Eye (tissue), 1 donor: ENCODE measurements around the gene ARID5A.

ENCODE experiments used
- DNase-seq: peaks from one replicate; pipeline ENCODE4 v3.0.0-alpha.2; 2015

ARID5A gene

DNA sequence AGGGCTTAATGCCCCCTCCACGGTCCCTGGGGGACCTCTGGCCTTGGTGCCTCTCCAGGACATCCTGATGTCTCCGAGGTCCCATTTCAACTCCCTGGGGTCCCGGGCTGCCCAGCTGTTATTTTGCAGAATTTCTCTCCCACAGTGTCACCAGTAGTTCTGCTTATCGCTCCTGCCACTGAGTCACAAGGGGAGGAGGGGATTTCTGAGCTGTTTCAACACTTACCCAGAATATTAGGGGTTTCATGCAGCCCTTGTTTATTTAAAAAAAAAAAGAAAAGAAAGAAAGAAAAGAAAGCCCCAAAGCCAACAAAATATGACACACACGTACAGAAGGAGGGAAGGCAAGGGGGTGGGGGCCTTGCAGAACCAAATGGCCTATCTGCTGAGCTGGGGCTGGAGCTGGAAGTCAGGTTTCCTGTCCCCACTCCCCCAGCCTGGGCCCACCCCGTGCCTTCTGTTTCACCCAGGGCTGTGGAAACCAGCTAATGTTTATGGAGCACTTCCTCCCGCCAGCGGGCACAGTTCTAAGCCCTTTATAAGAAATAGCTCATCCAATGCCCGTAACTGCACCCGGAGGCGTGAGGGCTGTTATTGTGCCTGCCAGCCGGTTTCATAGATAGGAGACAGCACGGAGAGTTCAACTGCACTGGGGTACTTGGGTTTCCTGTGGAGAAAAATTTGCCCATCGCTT, 8.4 kb upstream of the ARID5A start:
- DNase-seq: peak; percentile 19

DNA sequence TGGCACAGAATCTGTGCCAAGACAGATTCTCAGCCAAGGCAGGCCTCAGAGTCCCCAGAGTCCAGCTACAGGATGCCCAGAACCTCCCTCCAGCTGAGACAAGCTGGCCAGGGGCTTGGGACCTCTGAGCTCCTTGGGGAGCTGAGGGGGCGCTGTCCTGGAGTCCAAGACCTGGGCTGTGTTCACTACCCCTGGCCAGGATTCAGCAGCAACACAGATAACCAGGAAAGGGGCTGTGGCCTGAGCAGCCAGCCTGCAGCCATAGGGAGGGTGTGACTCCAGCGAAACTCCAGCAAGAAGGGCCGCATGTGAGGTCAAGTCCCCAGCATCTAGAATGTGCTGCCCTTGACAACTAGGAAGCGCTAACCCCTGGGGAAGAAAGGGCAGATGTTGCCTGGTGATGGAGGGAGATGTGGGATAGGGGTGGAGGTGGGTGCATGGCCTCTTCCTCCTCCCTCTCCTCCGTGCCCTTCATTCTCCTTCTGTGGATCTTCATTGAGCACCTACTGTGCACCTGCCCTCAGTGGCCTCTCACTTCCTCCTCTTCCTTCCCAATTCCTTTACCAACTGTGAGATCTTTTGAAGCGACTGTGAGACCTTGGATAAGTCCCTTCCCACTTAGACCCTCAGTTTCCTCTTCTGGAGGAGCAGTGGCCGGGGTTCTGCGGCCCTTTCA, 7.7 kb upstream of the ARID5A start:
- DNase-seq: no peak

DNA sequence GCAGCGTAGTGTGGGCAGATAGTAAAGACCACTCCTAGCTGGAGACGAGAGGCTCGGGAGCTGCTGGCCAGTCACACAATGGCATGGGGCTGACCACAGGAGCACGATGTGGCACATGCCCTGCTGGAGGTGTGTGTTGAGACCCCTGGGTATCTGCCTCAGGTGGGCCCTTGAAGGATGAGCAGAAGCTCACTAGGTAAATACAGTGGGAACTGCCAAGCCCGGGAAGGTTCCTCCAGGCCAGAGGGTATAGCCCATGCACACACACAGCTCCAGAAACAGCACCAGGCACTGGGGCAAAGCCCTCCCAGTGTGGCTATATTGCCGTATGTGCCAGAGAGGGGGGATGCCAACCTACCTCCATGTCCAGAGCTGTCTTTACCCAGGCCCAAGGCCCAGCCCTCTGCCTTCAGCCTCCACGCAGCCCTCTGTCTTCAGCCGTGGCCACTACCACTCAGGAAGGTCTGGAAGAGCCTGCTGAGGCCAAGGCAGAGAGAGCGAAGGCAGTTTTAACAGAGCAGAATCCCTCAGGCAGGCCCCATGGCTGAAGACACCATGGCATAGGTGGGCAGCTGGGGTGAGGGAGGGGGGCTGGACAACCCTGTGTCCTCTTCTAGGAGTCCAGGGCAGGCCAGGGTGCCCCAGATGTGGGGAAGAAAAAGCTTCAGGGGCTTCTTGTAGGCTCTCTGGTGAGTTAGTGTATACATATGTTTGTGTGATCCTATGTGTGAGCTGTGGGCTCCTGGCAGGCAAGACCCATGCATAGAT, 7.0 kb upstream of the ARID5A start:
- no peak for DNase-seq

DNA sequence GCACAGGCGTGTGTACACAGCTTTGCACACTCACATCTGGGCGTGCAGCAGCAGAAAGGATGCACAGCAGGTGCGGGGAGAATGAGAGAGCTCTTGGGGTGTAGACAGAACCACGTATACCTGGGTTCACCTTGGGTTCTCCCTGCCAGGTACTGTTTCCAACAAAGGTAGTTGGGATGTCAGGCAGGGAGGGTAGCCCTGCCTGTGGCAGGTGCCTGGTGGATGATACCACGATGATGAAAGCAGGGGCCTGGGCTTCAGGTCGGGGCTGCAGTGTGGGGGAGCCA, 6.5 kb upstream of the ARID5A start:
- DNase-seq: no peak

DNA sequence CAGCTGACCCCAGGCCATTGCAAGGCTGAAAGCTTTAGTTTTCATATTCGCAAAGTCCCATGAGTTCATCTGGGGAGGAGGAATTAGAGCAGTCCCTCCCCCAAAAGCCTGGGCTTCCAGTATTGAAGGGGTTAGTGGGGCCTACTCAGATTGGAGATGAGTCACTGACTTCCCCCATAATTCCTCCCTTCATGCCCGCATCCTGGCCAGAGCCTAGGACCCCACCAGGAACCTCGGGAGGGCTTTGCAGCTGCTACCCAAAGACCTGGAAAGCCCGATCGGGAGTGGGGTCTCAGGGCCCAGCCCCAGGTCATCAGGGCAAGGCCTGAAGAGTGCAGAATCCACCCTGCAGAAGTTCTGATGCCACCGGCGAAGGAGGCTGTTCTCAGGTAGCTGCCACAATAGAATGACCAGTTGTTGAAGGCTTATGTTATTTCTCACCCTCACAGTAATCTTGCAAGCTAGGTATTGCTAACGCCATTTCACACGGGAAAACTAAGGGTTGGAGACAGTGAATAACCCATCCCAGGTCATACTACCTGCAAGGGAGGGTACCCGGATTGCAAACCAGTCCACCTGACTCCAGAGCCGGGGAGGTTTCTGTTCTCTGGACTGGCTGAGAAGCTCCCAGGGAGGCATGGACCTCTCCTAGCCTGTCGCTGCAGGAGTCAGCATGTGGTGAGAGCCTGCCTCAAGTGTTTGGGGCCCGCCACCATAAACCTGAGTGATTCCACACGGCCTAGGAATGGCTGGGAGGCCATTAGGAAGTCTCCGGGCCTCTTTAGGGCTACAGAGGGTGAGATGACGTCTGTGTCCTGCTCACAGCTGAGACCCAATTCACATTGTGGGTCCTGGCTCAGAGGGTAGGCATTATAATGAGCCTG, 5.8 kb upstream of the ARID5A start:
- no peak for DNase-seq

DNA sequence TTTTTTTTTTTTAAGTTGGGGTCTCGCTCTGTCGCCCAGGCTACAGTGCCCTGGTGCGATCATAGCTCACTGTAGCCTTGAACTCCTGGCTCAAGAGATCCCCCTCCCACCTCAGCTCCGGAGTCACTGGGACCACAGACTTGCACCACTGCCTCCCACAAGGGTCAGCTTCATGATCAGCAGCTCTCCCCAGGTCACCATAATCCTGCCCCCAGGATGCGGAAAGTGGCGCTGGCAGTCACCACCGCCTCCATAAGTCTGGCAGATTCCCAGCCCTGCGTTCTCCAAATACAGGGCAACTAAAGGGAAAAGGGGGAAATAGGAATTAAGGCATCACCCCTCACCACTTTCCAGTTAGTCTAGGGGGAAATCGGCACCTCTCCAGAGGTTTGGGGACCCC, 5.2 kb upstream of the ARID5A start:
- no peak for DNase-seq

DNA sequence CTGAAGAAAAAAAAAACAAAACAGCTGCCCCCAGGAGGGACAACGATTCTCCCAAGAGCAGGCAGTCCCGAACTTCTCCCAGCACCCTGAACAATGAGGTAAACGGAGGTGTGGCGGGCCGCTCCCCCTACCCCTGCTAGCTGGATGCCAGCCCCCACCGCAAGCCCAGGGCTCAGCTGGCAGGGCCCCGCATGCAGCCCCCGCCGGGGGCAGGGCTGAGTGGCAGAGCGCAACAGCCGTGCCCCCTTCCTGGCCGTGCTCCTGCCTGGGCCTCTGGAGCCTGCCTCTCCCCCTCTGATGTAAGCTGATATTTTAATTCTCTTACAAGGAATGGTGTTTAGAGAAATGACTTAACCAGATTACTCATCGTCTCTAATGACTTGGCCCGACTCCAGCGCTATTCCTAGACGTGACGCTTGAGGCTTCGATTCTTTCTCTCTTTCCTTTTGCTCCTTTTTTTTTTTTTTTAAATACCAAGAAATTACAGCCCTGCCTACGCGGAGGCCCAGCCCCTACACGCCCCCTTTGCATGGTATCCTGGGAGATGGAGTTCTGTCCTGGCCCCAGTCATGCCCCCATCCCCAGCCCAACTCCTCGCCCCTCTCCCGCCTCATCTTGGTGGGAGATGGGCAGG, 4.6 kb upstream of the ARID5A start:
- peak; percentile 97 for DNase-seq

DNA sequence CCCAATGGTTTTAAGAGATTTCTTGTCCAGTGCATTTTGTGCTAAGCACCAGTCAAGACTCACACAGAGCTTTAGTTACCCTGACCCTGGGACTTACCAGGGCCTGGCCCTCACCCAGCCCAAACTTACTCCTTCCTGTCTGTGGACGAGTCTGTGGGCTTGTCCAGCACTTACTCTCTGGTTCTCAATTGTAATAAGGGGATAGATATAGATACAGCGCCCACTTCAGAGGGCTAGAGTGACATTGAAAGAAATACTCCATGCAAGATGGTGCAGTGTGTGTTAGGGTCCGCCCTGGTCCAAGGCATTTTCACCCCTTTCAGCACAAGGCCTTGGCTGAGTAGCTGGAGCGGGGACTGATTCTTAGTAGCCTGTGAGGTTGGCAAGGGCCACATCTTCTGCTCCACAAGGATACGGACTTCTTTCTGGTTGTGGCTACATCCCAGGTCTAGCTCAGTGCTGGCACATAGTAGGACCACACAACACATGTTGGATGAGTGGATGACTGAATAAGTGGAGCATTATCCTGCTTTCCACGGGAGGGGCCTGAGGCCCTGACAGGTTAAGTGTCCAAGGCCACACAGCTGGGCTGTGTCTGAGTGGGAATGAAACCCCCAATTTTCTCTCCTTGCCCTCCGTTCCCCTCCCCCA, 3.8 kb upstream of the ARID5A start:
- no peak for DNase-seq

DNA sequence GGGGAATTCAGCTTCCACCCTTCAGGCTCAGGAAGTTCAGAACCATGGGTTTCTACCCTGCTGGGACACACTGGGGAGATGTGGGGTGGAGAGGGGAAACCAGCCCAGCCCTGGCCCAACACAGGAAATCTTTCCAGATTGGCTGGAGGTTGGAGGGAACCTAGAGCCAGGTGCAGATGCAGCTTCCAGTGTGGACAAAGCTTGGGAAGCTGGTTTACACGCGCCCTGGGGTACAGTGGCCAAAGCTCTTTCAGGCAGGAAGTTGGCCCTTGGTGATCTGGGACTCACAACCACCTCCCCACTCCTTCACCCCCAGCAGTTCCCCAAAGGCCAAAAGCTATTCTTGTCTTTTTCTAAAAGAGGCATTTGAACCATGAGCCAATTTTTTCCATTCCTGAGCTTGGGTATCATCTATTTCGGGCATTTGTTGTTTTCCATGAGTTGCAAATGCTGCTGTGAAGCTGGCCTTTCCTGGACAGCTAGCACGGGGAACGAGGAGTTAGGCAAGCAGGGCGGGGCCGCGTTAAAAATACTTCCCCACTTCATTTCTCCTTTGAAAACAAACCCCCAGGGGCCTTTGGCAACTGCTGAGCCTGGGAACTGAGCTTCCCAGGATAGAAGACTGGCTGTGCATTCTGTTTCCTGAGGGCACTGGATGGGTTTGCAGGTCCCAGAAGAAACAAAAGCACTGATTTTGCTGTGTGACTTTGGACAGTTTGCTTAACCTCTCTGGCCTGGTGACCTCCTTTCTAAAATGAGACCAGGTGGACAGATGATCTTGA, 3.1 kb upstream of the ARID5A start:
- no peak for DNase-seq

DNA sequence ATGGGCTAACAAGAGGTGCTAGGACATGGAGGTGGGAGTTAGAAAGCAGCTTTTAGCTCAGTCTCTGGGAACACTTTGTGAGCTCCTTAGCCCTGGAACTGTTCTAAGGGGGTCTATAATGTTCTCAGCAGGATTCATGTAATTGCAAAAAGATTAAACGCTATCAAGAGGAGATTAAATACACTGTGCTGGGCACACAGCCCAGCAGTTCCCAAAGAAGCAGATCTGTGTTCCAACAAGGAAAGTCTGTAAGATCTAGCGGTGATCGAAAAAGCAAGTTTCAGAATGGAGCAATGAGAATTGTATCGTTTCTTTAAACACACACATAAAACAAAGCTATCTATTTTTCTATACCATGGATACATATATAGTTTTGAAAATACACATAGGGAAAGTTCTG, 2.4 kb upstream of the ARID5A start:
- DNase-seq: no peak

DNA sequence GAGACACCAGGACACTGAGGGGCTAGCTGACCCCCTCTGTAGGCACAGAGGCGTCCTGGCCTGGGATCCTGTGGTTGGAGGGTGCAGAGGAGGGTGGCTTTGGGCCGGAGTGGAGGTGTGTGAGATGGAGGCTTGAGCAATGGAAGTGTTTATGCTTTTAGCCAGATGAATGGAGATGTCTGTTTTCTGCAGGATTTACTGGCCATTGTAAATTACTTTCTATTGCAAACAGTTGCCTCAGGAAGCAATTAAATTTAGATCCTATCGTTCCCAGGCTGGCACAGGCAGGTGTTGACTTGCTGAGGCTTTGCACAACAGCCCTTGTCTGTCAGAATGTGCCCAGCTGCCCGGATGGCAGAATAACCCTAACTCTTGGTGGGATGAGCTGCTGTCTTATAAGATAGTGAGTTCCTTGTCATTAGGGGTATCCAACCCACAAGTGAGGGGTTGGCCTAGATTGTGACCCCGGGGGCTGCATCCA, 1.8 kb upstream of the ARID5A start:
- DNase-seq: no peak

DNA sequence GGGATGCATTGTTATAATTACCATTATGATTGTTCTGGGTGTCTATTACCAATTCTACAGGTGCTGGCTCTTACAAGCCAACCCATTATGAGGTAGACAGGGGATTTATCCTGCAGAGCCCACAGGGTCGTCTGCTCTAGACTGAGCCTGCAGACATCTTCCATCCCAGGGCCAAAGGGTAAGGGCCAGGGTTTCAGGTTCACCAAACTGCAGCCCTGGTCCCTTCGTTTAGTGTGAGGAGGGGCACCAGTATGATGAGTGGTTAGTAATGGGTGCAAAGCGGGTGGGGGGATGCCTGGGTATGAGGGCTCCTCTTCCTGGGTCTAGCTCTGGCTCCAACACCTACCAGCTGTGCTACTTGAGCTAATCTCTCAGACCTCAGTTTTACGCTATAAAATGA, 1.2 kb upstream of the ARID5A start:
- no peak for DNase-seq

DNA sequence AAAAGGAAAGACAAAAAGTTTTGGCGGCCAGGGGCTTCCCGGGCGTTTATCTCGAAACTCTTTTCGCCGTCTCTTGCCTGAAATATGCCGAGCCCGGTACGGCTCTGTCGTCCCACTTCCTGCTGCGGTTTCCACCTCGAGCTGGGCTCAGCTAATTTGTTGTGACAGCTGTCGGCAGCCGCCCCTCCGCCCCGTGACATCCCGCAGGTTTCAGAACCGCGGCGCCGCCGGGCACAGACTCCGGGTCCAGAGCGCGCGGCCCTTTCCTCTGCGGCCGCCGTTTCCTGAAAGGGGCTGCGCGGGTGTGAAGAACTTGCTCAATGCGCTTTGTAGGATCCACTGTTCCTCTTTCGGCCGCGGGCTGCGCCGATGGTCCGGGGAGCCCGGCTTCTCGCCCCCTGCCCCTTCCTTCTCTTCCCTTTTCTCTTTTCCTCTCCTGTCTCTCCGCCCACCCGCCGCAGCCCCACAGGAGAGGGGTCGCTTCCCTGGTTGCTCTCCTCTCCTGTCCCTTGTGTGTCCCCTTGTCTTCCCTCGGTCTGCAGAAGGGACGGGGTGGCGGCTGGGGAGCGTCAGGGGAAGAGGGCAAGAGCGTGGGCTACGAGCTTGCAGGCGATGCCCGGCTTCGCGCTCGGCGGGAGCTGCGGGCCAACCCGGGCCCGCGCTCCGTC, 648 bp downstream of the ARID5A start:
- DNase-seq: peak; percentile 88

DNA sequence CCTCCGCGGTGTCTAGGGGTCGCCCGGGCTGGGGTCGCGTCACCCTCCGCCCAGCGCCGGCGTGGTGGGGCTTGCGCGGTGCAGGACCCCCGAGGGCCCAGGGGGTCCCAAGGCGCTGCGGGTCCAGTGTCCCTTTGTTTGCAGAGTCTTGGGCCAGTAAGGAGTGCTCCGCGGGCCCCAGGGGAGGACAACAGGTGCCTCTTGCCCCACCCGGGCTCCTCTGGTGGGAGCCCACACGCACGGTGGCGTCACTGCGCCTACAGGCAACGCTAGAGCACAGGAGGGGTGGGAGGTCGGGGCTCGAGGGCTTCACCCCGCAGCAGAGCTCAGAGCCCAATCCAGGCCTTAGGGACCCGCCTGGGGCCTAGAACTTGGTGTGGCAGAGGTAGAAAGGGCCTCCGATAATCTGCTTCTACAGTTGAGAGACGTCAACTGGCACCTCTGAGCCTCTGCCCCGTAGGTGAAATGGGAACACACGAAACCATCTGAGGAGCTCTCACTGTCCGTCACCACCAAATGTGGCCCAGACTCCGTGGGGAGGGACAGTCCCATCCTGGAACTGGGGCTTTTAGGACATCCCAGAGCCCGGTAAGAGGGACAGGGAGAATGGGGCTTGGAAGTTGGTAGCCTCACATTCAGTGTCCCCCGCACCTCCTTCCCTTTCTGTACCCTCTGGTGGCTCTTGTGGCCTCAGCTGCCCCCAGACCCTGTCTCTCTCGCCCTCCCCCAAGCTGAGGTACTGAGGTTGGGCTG, 1.4 kb downstream of the ARID5A start:
- DNase-seq: peak; percentile 61

DNA sequence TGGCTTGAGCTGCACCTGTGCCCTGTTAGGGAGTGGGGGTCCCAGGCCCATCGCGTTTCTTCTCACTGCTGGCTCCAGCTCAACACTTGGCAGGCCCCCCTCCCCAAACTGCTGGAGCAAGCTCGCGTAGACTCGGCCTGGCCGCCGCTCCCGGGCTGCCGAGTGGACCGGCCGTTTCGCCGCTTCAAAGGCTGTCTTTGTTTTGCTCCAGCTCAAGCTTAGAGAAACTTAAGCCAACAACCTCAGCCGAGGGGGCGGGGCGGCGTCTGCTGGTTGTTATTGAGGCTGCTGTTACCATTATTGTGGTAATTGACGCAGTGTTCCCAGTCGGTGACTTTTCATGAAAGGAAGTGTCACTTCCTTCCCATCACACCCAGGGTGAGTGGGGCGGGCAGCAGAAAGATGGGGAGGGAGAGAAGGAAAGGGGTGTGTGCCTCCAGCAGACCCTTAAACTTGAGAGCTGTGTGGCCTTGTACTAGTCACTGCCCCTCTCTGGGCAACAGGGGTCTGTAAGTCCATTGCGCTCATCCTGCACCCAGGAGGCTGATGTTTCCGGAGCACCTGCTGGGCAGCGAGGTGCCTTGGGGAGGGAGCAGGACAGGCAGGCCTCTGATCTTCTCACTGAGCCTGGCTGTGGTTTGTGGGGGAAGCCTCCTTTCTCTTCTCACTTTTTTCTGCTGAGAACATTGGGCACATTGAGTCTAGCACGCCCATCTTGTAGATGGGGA, 2.1 kb downstream of the ARID5A start:
- DNase-seq: peak; percentile 83

DNA sequence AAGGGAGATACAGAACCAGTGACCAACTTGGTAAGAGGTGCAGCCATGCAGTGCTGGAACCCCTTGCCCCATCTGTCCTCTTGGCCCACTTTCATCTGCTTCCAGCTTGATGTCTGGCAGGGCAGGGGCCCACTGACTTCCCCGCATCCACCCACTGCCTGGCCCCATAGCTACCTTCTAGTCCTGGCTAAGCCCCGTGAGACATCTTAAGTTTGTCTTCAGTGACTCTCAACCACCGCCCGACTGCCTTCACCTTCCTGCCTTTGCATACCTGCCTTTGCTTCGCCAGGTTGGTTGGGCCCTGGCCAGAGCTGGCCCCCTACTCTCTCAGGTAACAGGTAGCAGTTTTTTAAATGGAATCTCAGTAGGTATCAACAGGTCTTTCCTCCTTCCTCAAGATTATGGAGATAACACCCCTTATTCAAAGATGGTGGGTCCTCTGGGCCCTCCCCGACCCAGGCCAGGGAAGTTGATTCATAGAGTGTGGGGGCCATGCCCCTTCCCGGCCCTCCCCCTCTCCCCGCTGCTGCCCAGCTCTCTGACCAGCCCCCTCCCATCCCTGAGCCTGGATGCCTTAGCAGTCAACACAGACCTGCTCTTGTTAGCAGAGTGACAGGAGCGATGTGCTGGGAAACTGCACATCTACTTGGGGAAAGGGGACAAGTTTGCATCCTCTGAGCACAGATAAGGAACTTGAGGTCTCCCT, 2.8 kb downstream of the ARID5A start:
- DNase-seq: no peak

DNA sequence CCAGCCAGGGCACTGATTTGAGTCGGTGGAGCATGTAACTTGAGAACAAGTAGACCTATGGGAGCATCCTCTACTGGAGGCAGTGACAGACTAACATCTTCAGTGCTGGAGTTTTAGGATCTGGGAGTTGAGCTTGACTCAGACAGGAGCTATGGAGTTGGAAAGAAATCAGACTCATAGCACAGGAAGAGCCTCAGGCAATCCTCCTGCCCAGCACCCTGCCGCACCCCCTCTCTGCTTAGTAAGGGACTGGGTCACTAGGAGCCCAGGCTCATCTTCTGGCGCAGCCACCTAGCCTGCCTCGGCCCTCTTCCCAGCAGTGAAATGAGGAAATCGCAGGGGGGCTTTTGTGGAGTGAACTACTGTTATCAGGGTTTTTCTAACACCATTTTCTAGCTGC, 3.6 kb downstream of the ARID5A start:
- no peak for DNase-seq

DNA sequence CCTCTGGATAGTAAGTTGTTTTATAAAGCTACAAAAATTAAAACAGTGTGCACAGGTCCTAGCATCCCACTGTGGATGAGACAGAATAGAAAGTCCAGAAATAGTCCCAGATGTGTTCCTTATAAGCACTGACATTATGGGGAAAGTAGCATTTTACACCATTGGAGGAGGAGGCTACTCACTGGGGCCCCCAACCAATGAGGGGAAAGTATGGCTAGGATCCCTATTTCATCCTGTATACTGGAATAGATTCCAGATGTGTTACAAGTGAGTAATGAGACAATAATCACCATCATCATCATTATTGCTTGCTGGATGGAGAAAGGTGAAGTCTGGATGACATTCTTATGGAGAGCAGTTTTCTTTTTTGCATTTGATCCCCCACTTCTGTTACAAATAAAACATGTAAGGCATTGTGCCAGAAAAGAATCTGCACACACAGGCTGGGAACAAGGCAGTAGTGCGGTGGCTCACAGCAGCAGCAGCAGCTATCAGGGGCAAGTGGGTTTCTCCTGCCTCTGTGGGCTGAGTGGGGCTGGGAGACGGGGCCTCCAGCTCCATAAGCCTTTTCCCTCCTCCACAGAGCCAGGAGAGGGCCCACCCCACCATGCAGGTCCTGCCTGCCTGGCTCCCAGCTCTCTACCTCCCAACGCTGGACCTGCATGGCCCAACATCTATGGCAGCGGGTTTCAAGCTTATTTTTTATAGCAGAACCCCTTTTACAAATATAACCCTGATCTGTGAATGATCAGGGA, 5.0 kb downstream of the ARID5A start:
- peak; percentile 22 for DNase-seq
